NCI-H748 treated with DMSO at 0.1 percent for 48 hours (cell line): Measurements from ENCODE around the gene NANOS2.
"Not testable (repeated sequence)": the region's sequence is repeated elsewhere in the genome, so short reads cannot be mapped to it uniquely, and the experiment has no call there.

Experiments
- DNase-seq: peaks from one replicate; lab custom pipeline; 2025; lab: John Stamatoyannopoulos, UW

NANOS2 gene

DNA sequence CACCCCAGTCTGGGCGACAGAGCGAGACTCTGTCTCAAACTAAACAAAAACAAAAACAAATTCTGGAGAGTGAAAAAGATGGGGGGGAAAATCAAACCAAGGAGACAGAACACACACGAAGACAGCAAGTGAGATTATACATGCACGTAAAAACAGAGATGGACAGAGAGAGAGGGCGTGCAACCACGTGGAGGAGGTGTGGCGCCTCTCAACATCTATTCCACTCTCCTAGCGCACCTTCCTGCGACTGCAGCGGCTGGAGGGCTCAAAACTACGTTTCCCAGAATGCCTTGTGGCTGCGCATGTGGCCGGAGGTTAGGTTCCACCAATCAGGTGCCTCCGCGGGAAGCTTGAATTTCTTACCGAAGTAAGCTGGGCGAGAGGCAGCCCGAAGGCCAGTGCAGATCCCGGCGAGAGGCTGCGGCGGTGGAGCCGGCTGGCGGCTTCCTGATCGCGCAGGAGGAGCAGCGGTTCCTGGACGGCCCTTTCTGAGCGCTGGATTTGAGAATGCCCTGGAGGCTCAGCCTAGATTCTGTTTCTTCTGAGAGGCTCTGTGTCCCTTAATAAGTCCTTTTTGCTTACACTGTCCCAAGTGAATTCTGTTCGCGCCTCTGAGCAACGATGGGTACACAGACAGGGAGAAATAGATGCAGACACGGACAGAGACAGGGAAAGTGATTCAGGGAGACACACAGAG is 13.1 kb upstream of the NANOS2 start:
- peak; percentile 93 for DNase-seq

DNA sequence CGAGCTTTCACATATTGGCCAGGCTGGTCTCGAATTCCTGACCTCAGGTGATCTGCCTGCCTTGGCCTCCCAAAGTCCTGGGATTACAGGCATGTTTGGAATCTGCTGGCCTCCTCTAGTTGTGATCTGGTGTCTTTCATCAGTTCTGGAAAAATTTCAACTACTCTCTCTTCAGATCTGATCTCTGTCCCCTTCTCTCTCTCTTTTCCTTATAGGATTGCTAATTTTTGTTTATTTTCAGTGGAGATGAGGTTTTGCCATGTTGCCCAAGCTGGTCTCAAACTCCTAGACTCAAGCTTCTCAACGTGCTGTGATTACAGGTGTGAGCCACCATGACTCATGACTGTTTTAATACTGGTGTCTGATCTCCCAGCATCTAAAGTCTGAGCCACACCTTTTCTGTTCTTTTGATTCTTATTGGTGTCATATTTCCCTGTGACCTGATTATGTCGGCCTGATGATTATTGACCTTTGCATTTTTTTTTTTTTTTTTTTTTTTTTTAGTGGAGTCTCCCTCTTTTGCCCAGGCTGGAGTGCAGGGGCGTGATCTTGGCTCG is 10.4 kb upstream of the NANOS2 start:
- no peak for DNase-seq

DNA sequence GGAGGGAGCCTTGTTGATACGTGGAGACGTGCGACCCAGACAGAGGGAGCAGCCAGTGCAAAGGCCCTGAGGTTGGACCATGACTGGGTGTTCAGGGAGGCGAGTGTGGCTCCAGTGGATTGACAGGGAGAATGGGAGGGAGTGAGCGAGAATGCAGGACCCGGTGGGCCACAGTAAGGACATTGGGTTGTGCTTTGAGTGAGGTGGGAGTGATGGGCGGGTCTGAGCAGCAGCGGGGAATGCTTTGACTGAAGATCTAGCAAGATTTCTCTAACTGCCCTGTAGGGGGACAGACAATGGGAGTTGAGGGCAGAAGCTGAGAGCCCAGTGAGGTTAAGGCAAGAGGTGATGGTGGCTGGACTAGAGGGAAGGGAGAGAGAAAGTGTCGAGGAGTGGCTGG is 7.7 kb upstream of the NANOS2 start:
- DNase-seq = no peak

DNA sequence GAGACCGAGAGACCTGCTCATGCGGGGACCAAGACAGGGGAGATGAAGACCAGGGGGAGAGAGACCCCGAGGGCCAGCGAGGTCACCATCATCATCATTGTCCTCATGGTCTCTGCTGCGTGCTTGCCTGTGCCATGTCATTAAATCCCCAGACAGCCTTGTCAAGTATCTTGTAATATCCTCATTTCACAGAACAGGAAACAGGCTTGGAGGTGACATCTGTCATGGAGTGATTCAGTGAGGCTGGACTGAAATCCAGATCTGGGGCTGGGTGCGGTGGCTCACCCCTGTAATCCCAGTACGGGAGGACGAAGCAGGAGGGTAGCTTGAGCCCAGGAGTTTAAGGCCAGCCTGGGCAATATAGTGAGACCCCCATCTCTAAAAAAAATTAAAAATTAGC is 5.9 kb upstream of the NANOS2 start:
- no peak for DNase-seq

DNA sequence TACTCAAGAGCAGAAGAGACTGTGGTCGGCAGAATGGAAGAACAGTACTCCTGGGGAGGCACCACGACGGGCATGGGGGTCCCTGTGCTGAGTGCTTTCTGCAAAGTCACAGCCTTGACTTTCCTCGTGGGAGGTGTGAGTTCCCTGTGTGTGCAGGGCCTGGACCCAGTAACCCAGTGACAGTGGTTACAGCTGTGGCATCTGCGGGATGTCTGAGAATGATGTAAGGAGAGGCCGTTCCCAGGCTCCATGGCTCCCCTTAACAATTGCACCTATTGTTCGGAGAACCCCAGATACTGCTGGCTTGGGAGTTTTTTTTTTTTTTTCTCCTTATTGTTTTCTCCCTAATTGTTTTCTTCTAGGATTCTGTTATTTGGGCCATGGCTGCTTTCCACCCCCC is 5.1 kb upstream of the NANOS2 start:
- no peak for DNase-seq

GRCh38 chr19:45918721-45919120 is 4.1 kb upstream of the NANOS2 start:
- no peak for DNase-seq

DNA sequence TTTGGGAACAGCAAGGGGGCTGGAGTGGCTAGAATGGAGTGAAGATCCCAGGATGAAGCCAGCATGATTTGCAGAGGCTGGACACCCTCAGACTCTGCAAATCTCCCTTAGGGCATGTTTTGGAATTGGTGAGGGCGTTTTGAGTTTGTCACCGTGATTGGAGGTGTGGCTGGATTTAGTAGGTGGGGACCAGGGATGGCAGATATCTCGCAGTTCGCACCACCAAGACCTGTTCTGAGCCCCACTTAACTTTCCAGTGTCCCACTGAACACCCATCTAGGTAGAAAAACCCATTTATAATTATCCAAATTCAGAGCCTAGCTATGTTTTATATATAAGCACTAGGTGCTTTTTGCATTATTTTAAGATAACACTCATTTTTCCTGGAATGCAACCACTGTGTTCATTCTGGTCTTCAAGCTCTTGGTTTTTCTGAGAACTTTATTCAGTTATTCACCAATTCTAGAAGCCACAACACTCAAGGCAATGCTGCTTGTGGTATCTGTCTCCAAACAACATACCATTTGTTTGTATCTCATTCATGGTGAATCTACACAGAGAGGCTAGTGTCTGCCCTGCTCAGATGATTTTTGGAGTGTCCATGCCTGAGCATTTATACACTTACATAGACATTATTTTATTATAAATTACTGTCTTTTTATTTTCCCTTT is 3.0 kb upstream of the NANOS2 start:
- DNase-seq = no peak

DNA sequence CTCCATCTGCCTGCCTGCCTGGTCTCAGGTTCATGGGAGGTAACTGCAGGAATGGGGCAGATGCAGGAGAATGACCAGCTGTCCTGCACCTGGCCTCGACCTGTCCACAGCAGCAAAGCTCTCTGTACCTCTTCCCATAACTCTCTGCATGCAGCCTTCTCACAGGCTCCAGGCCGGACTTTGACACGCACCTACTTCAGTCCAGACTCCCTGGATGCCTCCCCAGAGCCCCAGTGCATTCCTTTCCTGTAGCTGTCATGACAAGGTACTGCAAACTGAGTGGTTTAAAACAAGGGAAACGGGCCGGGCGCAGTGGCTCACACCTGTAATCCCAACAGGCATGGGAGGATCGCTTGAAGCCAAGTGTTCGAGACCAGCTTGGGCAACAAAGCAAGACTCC is 3.3 kb downstream of the NANOS2 start:
- DNase-seq = no peak

- DNase-seq = no peak
Observed at GRCh38 chr19:45908956-45909355, 5.6 kb downstream of the NANOS2 start.

DNA sequence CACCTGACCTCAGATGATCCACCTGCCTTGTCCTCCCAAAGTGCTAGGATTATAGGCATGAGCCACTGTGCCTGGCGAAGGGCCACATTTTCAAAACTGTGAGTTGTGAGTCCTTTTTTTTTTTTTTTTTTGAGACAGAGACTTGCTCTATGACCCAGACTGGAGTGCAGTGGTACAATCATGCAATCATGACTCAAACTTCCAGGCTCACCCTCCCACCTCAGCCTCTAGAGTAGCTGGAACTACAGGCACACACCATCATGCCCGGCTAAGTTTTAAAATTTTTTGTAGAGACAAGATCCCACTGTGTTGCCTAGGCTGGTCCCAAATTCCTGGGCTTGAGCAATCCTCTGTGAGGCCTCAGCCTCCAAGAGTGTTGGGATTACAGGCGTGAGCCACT is 8.4 kb downstream of the NANOS2 start:
- DNase-seq = no peak

GRCh38 chr19:45905011-45905410 is 9.6 kb downstream of the NANOS2 start:
- DNase-seq = no peak

- DNase-seq = peak; percentile 98
Observed at GRCh38 chr19:45902651-45903625, 11.6 kb downstream of the NANOS2 start.

- DNase-seq = peak; percentile 60
Observed at GRCh38 chr19:45901912-45902650, 12.5 kb downstream of the NANOS2 start, which contains the start of gene MYPOP. MYPOP (minus strand) TSS chr19:45902613; CDS start chr19:45901773, 840 bp downstream.

GRCh38 chr19:45901432-45901911 is 13.1 kb downstream of the NANOS2 start:
- peak; percentile 38 for DNase-seq

- no peak for DNase-seq
Observed at GRCh38 chr19:45900738-45901431, 13.7 kb downstream of the NANOS2 start.

DNA sequence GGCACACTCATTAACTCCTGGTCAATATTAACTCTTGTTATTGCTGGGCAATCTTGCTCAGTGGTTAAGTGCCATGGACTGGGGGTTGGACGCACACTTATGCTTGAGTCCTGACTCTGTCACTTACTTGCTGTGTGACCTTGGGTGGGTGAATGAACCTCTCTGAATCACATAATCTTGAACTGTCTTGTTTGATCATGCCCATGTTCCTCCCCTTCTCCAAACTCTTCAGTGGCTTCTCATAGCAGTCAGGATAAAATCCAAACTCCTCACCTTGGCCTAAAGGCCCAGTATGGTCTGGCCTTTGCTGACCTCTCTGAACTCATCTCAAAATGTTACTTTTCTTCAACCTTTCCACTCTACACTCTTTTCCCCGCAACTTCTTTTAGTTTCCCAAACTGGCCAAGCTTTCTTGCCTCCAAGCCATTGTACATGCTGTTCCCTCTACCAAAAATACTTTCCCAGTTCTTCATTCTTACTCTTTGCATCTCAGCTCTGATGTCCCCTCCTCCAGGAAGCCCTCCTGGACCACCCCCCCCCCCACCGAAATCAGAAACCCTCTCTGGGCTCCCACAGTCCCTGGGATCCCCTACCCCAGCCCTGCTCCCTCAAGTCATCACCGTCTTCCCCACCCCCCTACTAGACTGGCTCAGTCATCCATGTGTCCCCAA is 14.5 kb downstream of the NANOS2 start:
- DNase-seq = no peak

- DNase-seq = no peak
Observed at GRCh38 chr19:45899253-45899652, 15.3 kb downstream of the NANOS2 start.

DNA sequence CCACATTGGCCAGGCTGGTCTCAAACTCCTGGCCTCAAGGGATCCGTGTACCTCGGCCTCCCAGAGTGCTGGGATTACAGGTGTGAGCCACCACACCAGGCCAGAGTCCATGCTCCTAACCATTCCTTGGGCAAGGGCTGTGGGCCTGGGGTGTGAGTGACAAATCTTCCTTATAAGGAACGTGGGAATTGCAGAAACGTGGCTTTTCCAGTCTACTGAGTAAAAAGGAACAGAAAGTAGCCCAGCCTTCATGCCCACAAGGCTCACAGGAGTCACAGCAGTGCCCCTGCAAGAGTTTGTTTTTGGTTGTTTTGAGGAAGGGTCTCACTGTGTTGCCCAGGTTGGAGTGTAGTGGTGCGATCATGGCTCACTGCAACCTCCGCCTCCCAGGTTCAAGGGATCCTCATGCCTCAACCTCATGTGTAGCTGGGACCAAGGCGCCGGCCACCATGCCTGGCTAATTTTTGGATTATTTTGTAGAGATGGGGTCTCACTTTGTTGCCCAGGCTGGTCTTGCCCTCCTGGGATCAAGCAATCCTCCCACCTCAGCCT is 17.2 kb downstream of the NANOS2 start:
- DNase-seq = no peak

DNA sequence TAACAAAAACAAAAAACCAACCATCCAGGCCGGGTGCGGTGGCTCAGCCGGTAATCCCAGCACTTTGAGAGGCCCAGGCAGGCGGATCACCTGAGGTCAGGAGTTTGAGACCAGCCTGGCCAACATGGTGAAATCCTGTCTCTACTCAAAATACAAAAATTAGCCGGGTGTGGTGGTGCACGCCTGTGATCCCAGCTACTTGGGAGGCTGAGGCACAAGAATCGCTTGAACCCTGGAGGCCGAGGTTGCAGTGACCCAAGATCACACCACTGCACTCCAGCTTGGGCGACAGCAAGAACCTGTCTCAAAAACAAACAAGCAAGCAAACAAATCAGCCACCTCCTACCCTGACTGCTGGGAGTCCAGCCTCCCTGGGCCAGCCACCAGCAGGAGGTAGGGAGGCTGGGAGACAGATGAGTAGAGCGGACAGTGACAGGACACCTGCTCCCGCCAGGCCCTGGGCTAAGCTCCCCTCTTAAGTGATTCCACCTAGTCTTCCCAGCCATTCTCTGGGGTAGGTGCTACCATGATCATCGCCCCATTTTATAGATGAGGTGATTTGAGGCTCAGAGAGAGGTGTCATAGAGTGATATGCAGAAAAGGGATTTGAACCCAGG is 18.5 kb downstream of the NANOS2 start:
- not testable (repeated sequence) for DNase-seq
